C4-2B (cell line): Measurements from ENCODE around the gene CMPK1.

ENCODE experiments used
- ZFX ChIP-seq: fragments of 450-650 bp; IDR thresholded peaks from 2 replicates; pipeline ENCODE4 v1.6.1; 2017
- TF ChIP-seq, protein P1 (sequence below): fragments of 450-650 bp; conservative IDR thresholded peaks from 2 replicates; pipeline ENCODE4 v1.5.1; 2017; ENCODE audit warnings: mild to moderate bottlenecking

DNA sequence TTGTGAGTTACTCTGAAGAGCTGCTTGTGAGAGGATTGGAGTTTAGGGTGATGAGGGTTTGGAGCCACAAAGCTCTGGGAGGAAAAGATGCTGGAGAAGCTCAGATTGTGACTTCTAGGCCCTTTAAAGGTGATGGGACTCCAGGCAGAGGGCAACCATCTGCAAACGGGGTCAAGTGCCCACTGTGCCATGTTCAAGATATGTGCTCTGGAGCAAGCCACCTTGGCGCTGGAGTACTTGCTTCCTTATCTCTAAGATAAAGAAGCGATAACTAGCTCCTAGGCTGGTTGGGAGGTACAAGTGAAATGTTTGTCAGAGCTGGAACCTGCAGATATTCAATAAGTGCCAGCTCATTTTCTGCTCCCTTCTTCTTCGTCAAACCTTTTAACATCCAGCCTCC, 68.2 kb downstream of the CMPK1 start:
- TF ChIP-seq, protein P1, sequence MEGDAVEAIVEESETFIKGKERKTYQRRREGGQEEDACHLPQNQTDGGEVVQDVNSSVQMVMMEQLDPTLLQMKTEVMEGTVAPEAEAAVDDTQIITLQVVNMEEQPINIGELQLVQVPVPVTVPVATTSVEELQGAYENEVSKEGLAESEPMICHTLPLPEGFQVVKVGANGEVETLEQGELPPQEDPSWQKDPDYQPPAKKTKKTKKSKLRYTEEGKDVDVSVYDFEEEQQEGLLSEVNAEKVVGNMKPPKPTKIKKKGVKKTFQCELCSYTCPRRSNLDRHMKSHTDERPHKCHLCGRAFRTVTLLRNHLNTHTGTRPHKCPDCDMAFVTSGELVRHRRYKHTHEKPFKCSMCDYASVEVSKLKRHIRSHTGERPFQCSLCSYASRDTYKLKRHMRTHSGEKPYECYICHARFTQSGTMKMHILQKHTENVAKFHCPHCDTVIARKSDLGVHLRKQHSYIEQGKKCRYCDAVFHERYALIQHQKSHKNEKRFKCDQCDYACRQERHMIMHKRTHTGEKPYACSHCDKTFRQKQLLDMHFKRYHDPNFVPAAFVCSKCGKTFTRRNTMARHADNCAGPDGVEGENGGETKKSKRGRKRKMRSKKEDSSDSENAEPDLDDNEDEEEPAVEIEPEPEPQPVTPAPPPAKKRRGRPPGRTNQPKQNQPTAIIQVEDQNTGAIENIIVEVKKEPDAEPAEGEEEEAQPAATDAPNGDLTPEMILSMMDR, result no peak
- TF ChIP-seq ZFX, result no peak
